ENCODE measurements around the gene CHAC2.
"Not testable (repeated sequence)": the region's sequence is repeated elsewhere in the genome, so short reads cannot be mapped to it uniquely, and the experiment has no call there.

DNA sequence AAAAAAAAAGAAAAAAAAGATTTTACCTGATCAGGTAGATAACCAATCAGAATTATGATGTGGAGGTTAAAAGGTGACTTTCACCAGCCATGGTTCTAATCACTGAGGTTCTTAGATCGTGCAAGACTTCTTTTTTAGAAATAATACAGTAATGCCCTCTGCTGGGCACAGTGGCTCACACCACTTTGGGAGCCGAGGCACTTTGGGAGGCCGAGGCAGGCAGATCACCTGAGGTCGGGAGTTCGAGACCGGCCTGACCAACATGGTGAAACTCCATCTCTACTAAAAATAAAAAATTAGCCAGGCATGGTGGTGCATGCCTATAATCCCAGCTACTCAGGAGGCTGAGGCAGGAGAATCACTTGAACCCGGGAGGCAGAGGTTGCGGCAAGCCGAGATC is 56.0 kb downstream of the CHAC2 start:
- TF ChIP-seq ZNF274 (IDR thresholded peaks at IDR 0.05; ENCODE audit: low read depth, low read length); SUZ12 (IDR thresholded peaks at IDR 0.05; ENCODE audit: extremely low read depth, insufficient read depth, insufficient read length): not testable (repeated sequence)
